K562 (cell line): ENCODE data around the gene MAP7D1. TPM values are rescaled to one million over a fixed set of nuclear protein-coding genes. Genes with fewer than 3 reads are reported as not detected.

ENCODE experiments used
- BHLHE40 ChIP-seq: IDR thresholded peaks from 2 replicates; pipeline ENCODE4 v1.6.1; 2011; ENCODE audit warnings: low read length, improper control_type of control experiment
- CBX1 ChIP-seq: sonication (generic); IDR thresholded peaks from 2 replicates; pipeline ENCODE4 v1.6.1; 2016; ENCODE audit warnings: antibody characterized with exemption, low read depth, mild to moderate bottlenecking
- CREM ChIP-seq: IDR thresholded peaks from 2 replicates; pipeline ENCODE4 v1.6.1; 2014; ENCODE audit warnings: antibody characterized with exemption, low read depth
- DIDO1 ChIP-seq: fragments of 450-650 bp; IDR thresholded peaks from 2 replicates; pipeline ENCODE4 v1.6.1; 2016; ENCODE audit warnings: low read depth, missing biosample characterization, missing genetic modification characterization
- DMBX1 ChIP-seq: fragments of 250-450 bp; sonication (Bioruptor Pico); IDR thresholded peaks from 2 replicates; pipeline ENCODE4 v1.8.0; 2022; ENCODE audit warnings: inconsistent platforms, mild to moderate bottlenecking, moderate library complexity, borderline replicate concordance
- FUS ChIP-seq: fragments of 200-400 bp; formaldehyde crosslinking; optimal IDR thresholded peaks from 2 replicates; pipeline ENCODE3; 2017; ENCODE audit warnings: low read depth, low read length
- GTF2A2 ChIP-seq: IDR thresholded peaks from 2 replicates; pipeline ENCODE4 v1.6.1; 2016; ENCODE audit warnings: mild to moderate bottlenecking, missing genetic modification characterization, missing compliant biosample characterization
- GTF2B ChIP-seq: IDR thresholded peaks from 2 replicates; pipeline ENCODE4 v1.6.1; 2011; ENCODE audit not compliant: insufficient read length; ENCODE audit errors: extremely low read depth
- GTF2F1 ChIP-seq: IDR thresholded peaks from 2 replicates; pipeline ENCODE4 v1.6.1; 2011; ENCODE audit warnings: low read depth, low read length, improper control_type of control experiment
- MAFF ChIP-seq: IDR thresholded peaks from 2 replicates; pipeline ENCODE4 v1.6.1; 2012; ENCODE audit warnings: low read length, improper control_type of control experiment
- MNT ChIP-seq, 2 experiments: fragments of 450-650 bp; conservative IDR thresholded peaks; 2 replicates each; pipeline ENCODE4 v1.6.1; 2017; ENCODE audit warnings: mild to moderate bottlenecking in 2 of 2, moderate library complexity in 2 of 2
- NFIX ChIP-seq: fragments of 250-450 bp; sonication (Bioruptor Pico); IDR thresholded peaks from 2 replicates; pipeline ENCODE4 v1.4.0; 2020; ENCODE audit warnings: low read depth, mild to moderate bottlenecking, moderate library complexity
- NUFIP1 ChIP-seq: fragments of 450-650 bp; IDR thresholded peaks from 2 replicates; pipeline ENCODE4 v1.6.1; 2018; ENCODE audit not compliant: partially characterized antibody
- POLR2A ChIP-seq: fragments of 450-650 bp; conservative IDR thresholded peaks from 2 replicates; pipeline ENCODE4 v1.6.1; 2016
- PTRF ChIP-seq: fragments of 450-650 bp; IDR thresholded peaks from 2 replicates; pipeline ENCODE4 v1.6.1; 2016; ENCODE audit warnings: mild to moderate bottlenecking, missing genetic modification characterization, missing compliant biosample characterization
- PTTG1 ChIP-seq: fragments of 450-650 bp; IDR thresholded peaks from 2 replicates; pipeline ENCODE4 v1.6.1; 2016; ENCODE audit warnings: low read depth, mild to moderate bottlenecking, missing genetic modification characterization, missing compliant biosample characterization
- TAF7 ChIP-seq: fragments of 450-650 bp; IDR thresholded peaks from 2 replicates; pipeline ENCODE4 v1.6.1; 2016; ENCODE audit warnings: missing genetic modification characterization, missing compliant biosample characterization
- THRB ChIP-seq: fragments of 450-650 bp; formaldehyde crosslinking; conservative IDR thresholded peaks from 2 replicates; pipeline ENCODE4 v1.4.0; 2022; ENCODE audit warnings: mild to moderate bottlenecking, missing genetic modification characterization
- XRCC4 ChIP-seq: IDR thresholded peaks from one replicate; pipeline ENCODE4 v1.6.1; 2011; ENCODE audit not compliant: insufficient read depth, insufficient read length; ENCODE audit errors: extremely low read depth
- YBX1 ChIP-seq: fragments of 450-650 bp; IDR thresholded peaks from 2 replicates; pipeline ENCODE4 v1.7.1; 2016; ENCODE audit warnings: mild to moderate bottlenecking
- ZBTB5 ChIP-seq: fragments of 450-650 bp; IDR thresholded peaks from 2 replicates; pipeline ENCODE4 v1.6.1; 2017; ENCODE audit warnings: antibody characterized with exemption
- ZKSCAN1 ChIP-seq: fragments of 150-350 bp; IDR thresholded peaks from 2 replicates; pipeline ENCODE4 v1.6.1; 2016; ENCODE audit warnings: low read depth, low read length
- ZNF133 ChIP-seq: fragments of 250-450 bp; sonication (Bioruptor Pico); IDR thresholded peaks from 2 replicates; pipeline ENCODE4 v1.4.0; 2020; ENCODE audit warnings: mild to moderate bottlenecking
- ZNF184 ChIP-seq: sonication (generic); formaldehyde crosslinking; IDR thresholded peaks from 2 replicates; pipeline ENCODE4 v1.5.0; 2020; ENCODE audit warnings: missing genetic modification reagents
- ZNF217 ChIP-seq: sonication (generic); formaldehyde crosslinking; IDR thresholded peaks from 2 replicates; pipeline ENCODE4 v1.8.0; 2022; ENCODE audit warnings: mild to moderate bottlenecking, missing genetic modification reagents
- ZNF57 ChIP-seq: fragments of 450-650 bp; formaldehyde crosslinking; IDR thresholded peaks from 2 replicates; pipeline ENCODE4 v1.4.0; 2020; ENCODE audit warnings: mild to moderate bottlenecking, moderate library complexity
- polyA plus RNA-seq, 8 experiments: library from polyadenylated mRNA; depleted of rRNA in 4 of 8; stranded (reverse) in 5 of 8; unstranded in 3 of 8; fragments of >200 nt; fragmentation: Nextera tagmentation in 2 of 8; fragmentation: Illumina TruSeq in 1 of 8; extraction: Ambion mirVana in 2 of 8; extraction: Trizol in 1 of 8; gene quantifications; 2 replicates each; pipeline versions ENCODE4 v1.2.1 to v1.2.3, GENCODE V29; 2011 to 2014; ENCODE audit warnings: inconsistent platforms in 1 of 8, missing spikeins in 1 of 8
- total RNA-seq, 7 experiments: library from RNA; depleted of rRNA in 6 of 7; stranded (reverse); fragments of >200 nt in 6 of 7; fragmentation: Illumina TruSeq in 2 of 7; extraction: Trizol in 2 of 7; gene quantifications; 2 replicates each; pipeline versions ENCODE4 v1.2.1 to v1.2.3, GENCODE V29; 2011 to 2021; ENCODE audit warnings: low replicate concordance in 1 of 7

The MAP7D1 gene
- total and polyA plus RNA-seq, 9 of the 15 experiments (the other 6 are each of a cell fraction or from before 2014, with no cell fraction given) = 3.6 to 108 (median 34.5) TPM

- peak; percentile 67 to 87 for TF ChIP-seq MNT (conservative IDR thresholded peaks at IDR 0.05)
- TF ChIP-seq THRB = 0 out of 2 replicates have a peak, but pooled peaks have one; percentile 33
- TF ChIP-seq DMBX1 (CRISPR knock-in tag) = 0 out of 2 replicates have a peak, but pooled peaks have one; percentile 21
- no peak for TF ChIP-seq YBX1
- TF ChIP-seq MAFF = no peak
- TF ChIP-seq CREM = peak; percentile 17; the same call in 1 of the 2 replicates
- no peak for TF ChIP-seq ZBTB5
- TF ChIP-seq ZNF133 (CRISPR knock-in tag) = no peak
- TF ChIP-seq DIDO1 = no peak
- no peak for TF ChIP-seq PTRF
- no peak for TF ChIP-seq ZNF184 (CRISPR knock-in tag)
- TF ChIP-seq FUS = peak; percentile 76
- no peak for TF ChIP-seq ZNF217 (CRISPR knock-in tag)
- no peak for TF ChIP-seq NFIX (CRISPR knock-in tag)
- 0 out of 2 replicates have a peak, but pooled peaks have one; percentile 44 for TF ChIP-seq TAF7
- TF ChIP-seq ZKSCAN1 = 0 out of 2 replicates have a peak, but pooled peaks have one; percentile 22
- no peak for TF ChIP-seq GTF2B
- TF ChIP-seq GTF2F1 = no peak
- no peak for TF ChIP-seq XRCC4
- 0 out of 2 replicates have a peak, but pooled peaks have one; percentile 63 for TF ChIP-seq ZNF57 (CRISPR knock-in tag)
- peak; percentile 20 for TF ChIP-seq POLR2A
- peak; percentile 41 for TF ChIP-seq CBX1
- TF ChIP-seq NUFIP1 = no peak
- TF ChIP-seq GTF2A2 (tag) = no peak
- no peak for TF ChIP-seq PTTG1 (tag)
- TF ChIP-seq BHLHE40 = 0 out of 2 replicates have a peak, but pooled peaks have one; percentile 4
These were observed 562 bp downstream of the MAP7D1 start (continued) for GRCh38 chr1:36156329-36157114.
